ENCODE data around the gene ZNF592. TPM values are rescaled to one million over a fixed set of nuclear protein-coding genes. Genes with fewer than 3 reads are reported as not detected.
"Not testable (repeated sequence)": the region's sequence is repeated elsewhere in the genome, so short reads cannot be mapped to it uniquely, and the experiment has no call there.

ZNF592 gene, protein sequence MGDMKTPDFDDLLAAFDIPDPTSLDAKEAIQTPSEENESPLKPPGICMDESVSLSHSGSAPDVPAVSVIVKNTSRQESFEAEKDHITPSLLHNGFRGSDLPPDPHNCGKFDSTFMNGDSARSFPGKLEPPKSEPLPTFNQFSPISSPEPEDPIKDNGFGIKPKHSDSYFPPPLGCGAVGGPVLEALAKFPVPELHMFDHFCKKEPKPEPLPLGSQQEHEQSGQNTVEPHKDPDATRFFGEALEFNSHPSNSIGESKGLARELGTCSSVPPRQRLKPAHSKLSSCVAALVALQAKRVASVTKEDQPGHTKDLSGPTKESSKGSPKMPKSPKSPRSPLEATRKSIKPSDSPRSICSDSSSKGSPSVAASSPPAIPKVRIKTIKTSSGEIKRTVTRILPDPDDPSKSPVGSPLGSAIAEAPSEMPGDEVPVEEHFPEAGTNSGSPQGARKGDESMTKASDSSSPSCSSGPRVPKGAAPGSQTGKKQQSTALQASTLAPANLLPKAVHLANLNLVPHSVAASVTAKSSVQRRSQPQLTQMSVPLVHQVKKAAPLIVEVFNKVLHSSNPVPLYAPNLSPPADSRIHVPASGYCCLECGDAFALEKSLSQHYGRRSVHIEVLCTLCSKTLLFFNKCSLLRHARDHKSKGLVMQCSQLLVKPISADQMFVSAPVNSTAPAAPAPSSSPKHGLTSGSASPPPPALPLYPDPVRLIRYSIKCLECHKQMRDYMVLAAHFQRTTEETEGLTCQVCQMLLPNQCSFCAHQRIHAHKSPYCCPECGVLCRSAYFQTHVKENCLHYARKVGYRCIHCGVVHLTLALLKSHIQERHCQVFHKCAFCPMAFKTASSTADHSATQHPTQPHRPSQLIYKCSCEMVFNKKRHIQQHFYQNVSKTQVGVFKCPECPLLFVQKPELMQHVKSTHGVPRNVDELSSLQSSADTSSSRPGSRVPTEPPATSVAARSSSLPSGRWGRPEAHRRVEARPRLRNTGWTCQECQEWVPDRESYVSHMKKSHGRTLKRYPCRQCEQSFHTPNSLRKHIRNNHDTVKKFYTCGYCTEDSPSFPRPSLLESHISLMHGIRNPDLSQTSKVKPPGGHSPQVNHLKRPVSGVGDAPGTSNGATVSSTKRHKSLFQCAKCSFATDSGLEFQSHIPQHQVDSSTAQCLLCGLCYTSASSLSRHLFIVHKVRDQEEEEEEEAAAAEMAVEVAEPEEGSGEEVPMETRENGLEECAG (N-terminal part only)
- total RNA-seq = 13.3 and 13.7 TPM in 2 replicates
- polyA plus RNA-seq (2012) = 27.1 TPM

DNA sequence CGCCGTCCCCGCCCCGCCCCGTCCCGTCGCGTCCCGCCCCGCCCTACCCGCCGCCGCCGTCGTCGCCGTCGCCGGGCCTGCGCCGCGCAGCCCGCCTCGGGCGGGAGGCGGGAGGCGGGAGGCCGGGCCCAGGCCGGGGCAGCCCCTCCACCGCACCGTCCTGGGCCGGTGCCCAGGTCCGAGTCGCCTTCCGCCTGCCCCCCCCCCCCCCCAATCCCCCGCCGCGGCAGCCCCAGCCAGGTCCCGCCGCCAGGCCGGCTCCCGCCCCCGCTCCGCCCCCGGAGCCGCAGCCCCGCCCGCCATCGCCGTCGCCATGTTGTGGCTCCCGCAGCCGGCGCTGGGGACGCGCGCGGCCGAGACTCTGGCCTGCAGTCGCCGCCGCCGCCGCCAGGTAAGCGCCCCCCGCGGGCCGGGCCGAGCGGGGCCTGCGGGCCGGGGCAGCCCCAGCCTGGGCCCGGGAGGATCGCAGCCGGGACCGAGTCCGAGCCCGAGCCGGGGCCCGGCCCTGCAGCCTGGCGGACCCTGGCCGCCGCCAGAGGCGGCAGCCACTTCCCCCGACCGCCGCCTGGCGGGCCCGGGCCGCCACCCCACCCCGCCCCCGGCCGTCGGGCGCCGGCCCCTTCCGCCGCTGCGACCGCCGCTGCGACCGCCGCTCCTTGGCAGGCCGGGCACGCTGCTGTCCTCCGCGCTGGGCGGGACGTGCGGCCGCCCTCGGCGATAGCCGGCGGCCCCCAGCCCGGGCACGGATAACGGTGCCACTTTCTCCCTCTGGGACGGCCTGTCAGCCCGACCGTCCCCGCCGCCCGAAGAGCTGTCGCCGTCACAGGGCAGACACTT is at the start of gene ZNF592:
TSS of gene ZNF592 (plus strand) at position 319 of the 837 bp plus-strand sequence. CDS start 34,084 bp downstream, outside the sequence.
- peak; percentile 82 for DNase-seq (ENCODE audit: low read depth)

DNA sequence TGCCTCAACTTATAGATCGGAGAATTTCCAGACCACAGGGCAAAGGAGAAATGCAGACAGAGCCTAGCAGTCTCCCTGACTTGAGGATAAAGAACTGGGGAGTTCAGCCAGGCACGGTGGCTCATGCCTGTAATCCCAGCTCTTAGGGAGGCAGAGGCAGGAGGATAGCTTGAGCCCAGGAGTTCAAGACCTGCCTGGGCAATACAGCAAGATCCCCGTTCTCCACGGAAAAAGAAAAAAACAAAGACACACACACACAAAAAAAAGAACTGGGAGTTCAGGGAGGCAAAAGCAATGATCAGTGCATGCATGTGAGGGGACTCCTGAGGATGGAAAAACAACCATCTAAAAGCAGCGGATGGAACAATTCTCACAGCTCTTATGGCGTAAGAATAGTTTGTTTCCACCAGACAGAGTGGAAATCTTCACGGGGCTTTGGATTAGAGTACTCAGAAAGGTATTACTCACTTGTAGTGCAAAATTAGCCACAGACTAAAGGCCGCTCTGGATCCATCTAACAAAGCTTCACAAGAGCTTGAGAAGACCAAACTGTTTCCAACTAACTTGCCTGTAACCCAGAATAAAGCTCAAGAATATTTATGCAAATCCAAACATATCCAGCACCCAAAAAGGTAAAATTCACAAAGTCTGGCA is 48.7 kb upstream of the ZNF592 start:
- DNase-seq (ENCODE audit: low read depth) = no peak

DNA sequence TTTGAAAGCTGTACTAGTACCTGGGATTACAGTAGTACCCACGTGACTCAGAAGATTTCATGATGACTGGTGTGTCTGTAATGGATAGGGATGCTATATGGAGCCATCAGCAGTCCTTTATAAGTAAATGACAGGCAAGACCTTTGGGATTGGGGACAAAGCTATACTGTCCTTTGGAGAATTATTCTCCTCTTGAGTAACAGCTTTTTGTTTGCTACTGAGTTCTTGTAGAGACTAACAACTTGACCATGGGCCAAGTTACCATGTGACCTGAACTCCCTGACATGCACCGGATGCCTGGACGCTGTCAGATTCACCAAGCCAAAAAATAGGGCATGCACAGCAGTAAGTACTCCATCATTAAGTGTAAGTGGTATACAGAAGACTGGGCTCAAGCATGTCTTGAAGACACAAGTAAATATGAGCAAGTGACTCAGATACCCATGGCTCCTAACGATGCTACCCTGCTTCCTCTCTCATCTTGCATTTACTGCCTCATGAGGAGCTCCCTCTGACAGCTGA is 45.4 kb upstream of the ZNF592 start:
- DNase-seq (ENCODE audit: low read depth) = peak; percentile 24

DNA sequence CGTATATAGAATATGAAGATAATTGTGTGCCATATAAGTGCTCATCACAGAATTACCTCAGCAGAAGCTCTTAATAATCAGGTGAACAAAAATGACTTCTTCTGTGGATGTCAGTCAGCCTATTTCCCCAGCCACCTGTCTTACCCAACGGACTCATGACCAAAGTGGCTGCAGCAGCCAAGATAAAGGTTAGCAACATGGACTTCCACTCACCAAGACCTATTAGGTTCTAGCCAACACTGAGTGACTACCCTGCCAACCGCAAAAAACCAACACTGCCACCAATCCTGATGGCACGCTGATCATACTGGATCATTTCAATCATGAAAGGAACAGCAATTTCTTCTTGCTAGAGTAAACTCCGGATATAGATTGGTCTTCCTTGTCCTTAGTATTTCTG is 44.6 kb upstream of the ZNF592 start:
- DNase-seq (ENCODE audit: low read depth) = no peak

DNA sequence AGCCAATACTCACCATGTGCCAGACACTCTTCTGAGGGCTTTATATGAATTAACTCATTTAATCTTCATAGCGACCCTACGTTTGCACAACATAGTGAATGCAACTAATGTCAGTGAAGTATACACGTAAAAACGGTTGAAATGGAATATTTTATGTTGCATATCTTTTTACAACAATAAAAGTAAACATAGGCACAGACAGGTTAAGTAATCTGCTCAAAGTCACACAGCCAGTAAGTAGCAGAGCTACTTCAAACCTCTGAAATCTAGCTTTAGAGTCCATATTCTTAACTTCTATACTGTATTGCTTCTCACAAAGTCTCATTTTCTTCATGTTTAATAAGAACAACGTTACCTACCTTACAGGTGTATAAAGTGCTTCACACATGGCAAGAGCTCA is 34.0 kb upstream of the ZNF592 start:
- no peak for DNase-seq (ENCODE audit: low read depth)

DNA sequence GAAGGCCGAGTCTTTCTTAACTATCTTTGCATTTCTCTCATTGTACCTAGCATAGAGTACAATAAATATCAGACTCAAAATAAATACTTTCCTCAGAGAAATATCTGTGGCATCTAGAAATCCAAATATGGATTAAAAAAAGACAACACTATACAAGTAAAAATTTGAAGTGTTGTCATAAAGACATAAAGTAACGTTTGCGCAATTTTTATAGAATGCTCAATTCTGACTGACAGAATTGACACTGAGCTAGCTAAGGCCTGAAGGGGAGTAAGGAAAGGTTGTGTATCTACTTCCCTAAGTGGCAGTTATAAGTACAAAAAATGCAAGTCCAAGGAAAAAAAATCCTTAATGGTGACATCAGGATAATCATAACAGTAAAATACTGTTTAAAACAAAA is 33.6 kb upstream of the ZNF592 start:
- DNase-seq (ENCODE audit: low read depth) = no peak

DNA sequence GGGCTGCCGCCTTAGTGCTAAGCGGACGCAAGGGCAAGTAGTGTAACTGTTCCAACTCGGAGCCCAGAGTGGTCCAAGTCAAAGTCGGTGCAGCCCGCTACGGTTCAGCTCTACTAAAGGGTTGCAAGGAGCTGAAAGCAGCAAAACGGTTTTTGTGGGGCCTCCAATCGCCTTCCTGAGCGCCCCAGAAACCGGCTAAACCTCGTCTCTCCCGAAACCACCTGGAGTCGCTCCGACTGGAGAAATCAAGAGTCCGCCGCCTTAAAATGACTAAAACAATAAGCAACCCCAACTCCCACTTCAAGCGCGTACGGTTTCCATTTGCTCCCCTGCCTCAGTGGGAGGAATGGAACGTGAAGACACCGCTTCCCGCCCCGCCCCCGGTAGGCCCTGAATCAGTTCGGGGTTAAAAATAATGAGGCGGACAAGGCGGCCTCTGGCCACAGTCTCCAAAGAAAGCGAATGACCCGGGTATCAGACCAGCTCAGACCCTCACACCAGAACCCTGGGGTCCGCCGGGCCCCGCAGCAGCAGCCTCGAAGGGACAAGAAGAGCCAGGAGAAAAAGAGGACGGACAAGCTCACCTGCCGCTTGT is 32.9 kb upstream of the ZNF592 start:
- DNase-seq (ENCODE audit: low read depth) = no peak

DNA sequence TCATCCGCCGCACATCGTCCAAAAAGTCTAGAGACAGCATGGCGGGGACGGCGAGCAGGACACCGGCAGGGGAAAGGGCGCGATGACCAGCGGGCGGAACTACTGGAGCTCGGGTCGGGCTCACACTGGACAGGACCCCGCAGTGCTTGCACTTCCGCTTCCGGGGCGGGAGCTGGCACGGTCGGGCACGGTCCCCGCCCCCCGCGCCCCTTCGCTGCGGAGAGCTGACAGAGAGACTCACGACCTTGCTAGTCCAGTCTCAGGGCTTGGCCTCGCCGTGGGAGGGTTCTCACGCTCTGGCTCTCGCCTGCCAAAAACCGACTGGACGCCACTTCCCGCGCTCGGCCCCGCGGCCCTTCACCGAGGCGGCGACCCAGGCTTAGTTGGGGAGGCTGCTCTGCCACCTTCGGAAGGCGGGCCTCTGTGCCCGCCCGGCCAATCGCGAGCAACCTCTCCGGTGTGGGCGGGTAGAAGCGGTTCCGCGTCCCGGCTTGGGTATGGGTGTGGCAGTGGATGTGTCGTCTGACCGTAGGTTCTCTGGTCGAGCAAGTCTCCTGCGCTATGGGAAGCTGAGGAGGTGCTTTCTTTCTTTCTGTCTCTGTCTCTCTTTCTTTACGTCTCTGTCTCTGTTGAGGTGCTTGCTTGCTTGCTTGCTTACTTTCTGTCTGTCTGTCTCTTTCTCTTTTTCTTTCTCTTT is 32.2 kb upstream of the ZNF592 start, which contains the start of gene SEC11A:
TSS of gene SEC11A (minus strand) at position 104 of the 697 bp plus-strand sequence. CDS start at position 40, 64 bp downstream.
- peak; percentile 96 for DNase-seq (ENCODE audit: low read depth)

DNA sequence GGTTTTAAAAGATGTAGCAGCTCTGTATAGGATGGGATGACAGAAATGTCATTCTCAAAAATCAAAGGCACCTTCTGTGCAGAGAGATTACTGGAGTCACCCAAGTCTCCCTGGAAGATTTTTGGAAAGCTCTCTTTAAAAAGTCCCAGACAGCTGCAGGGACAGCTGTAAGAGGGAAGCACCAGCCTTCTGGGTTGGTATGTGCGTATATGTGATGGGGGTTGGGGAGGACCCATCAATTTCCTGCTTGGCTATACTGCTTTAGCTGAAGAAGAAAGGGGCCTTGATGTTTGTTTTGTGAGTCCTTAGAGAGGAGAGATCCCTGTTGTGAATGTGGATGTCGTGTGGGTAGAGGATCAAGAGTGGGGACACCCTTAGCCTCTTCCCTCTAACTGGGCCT is 27.0 kb upstream of the ZNF592 start:
- DNase-seq (ENCODE audit: low read depth) = peak; percentile 47

DNA sequence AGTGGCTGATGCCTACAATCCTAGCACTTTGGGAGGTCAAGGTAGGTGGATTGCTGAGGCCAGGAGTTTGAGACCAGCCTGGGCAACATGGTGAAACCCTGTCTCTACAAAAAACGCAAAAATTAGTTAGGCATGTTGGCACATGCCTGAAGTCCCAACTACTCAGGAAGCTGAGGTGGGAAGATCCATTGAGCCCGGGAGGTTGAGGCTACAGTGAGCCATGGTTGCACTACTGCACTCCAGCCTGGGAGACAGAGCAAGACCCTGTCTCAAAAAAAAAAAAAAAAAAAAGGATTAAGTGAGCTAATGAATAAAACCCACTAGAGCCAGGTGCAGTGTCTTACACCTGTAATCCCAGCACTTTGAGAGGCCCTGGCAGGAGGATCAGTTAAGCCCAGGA is 25.8 kb upstream of the ZNF592 start:
- DNase-seq (ENCODE audit: low read depth) = no peak

DNA sequence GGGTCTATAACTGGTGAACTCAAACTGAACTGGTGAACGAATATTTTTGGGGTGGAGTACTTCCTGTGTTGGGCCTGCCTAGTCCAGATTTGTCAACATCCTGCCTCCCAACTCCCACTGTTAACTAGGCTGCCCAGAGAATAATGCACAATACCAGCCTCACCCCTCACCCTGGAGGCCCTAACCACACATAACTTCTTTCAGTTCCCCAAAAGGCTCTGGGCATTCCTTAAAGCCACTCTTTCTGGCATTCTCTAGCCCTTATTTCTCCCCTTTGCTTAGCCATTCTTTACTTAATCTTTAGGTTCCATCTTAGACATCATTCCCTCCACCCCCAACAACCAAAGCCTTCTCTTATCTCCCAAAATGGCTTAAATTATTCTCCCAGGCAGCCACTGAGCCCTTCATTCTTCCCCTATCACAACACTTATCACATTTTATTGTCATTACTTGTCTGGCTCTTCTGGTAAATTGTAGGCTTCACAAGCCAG is 23.3 kb upstream of the ZNF592 start:
- no peak for DNase-seq (ENCODE audit: low read depth)

DNA sequence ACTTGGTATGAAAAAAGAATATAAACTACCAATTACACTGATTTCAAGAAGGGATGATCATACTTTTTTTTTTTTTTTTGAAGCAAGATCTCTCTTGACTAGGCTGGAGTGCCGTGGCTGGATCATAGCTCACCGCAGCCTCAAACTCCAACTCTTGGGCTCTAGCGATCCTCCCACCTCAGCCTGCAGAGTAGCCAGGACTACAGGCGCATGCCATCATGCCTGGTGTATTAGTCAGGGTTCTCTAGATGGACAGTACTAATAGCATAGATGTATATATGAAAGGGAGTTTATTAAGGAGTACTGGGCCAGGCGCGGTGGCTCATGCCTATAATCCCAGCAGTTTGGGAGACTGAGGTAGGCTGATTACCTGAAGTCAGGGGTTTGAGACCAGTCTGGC is 21.0 kb upstream of the ZNF592 start:
- no peak for DNase-seq (ENCODE audit: low read depth)

DNA sequence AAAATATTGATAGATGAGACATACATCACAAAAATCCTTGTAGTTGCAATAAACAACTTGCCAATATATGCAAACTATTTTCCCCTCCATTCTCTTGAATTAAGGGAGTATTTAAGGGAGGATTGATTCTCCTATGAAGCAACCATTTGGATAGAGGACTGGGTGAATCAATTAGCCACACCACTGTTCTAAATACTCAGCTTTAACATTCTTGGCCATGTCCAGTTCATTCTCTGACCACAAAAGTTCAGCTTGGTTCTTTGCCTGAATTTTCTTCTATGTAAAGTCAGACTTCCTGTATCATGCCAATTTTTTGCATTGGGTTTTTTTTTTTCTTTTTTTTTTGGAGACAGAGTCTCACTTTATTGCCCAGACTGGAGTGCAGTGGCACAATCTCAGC is 16.6 kb upstream of the ZNF592 start:
- peak; percentile 48 for DNase-seq (ENCODE audit: low read depth)

DNA sequence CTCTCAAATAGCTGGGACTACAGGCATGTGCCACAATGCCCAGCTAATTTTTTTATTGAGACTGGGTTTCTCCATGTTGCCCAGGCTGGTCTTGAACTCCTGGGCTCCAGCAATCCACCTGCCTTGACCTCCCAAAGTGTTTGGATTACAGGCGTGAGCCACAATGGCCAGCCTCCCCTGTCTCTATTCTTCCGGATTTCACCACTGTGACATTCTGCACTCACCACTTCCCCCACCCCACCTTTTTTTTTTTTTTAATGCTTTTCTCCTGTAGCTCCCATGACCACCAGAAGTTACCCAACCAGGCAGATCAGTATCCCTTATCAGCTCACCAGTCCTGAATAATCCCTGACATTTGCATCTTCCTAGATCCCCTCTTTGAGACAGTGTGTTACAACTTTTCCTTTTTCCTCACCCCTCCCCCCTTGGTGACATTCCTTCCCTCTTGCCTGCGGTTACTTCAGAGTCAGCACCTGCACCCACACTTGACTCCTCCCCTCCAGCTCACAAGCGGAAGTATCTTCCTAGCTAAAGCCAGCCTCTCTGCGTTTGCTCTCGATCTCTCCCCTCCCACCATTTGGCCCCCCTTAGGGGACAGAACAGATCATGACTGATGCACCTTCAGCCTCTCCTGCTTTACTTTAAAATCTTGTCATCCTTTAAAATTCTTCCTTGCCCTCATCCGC is 13.5 kb upstream of the ZNF592 start:
- peak; percentile 24 for DNase-seq (ENCODE audit: low read depth)

DNA sequence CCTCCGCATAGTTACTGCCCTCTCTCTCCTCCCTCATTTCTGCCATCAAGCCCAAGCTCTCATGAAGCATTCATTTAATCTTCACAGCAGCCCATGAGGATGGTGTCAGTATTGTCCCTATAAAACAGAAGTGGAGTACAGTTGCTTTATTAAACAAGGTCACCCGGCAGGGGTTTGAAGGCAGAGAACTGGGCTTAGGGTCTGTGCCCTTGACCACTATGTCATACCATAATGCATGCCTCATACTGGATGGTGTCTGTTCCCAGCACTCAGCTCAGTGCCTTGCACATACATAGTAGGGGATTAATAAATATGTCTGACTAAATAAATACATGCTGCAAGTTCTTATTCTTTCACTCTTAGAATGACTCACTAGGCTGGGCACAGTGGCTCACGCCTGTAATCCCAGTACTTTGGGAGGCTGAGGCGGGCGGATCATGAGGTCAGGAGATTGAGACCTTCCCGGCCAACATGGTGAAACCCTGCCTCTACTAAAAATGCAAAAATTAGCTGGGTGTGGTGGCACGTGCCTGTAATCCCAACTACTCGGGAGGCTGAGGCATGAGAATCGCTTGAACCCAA is 12.8 kb upstream of the ZNF592 start:
- DNase-seq (ENCODE audit: low read depth) = not testable (repeated sequence)

DNA sequence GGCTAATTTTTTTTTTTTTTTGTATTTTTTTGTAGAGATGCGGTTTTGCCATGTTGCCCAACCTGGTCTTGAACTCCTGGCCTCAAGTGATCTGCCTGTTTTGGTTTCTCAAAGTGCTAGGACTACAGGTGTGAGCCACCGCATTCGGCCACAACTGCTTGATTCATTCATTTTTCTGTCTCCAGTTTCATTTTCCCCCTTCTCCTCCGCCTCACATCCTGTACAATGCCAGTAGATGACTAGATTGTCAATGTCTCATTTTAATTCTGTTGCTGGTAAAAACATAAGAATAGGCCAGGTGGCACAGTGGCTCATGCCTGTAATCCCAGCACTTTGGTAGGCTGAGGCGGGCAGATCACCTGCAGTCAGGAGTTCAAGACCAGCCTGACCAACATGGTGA is 12.0 kb upstream of the ZNF592 start:
- no peak for DNase-seq (ENCODE audit: low read depth)

DNA sequence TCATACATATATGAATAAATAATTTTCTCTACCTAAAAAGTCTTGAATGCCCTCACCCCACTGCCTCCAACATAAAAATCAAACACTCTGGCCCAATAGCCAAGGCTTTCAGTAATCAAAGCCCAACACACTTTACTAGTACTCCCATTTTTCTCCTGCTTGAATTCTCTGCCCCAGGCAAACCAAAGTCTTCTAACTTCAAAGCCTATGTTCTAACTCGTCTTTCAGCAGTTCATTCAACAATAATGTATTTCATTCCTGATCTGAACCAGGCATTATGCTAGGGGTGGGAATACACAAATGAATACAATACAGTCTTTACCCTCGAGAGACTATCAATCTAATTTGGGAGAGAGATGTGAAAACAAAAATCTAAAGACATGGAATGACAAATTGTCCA is 11.4 kb upstream of the ZNF592 start:
- DNase-seq (ENCODE audit: low read depth) = no peak

All from myocyte (in vitro differentiated cells).